Measurements from ENCODE around the gene TRAM2. TPM values are rescaled to one million over a fixed set of nuclear protein-coding genes. Genes with fewer than 3 reads are reported as not detected.

The TRAM2 gene
- total and polyA plus RNA-seq, 2 of the 8 experiments (the other 6 are each of a cell fraction or from before 2014, with no cell fraction given): 9.0 to 21.4 TPM

- WGBS, 2 experiments (ENCODE audit: extremely low coverage in 1 of 2, insufficient coverage in 1 of 2, insufficient read length in 1 of 2, insufficient replicate concordance in 2 of 2, low coverage in 1 of 2, low lambda C conversion rate in 2 of 2, missing lambda C conversion rate in 1 of 2): 83% methylated on average over 13 of the region's 13 CpGs; no CpG with 5 or more reads in 1 of the 2 experiments
- H3K4me1 ChIP-seq (replicated peaks in 1 of 4; ENCODE audit: control insufficient read depth in 3 of 4, insufficient read depth in 4 of 4, low read length in 3 of 4): peaks cover 14 to 30% (median 24%) of the 10 kb centered on the region in 4 experiments
- ChIA-PET POLR2A (ENCODE audit: partially characterized antibody) (interaction anchor here (0.9 to 3.5 kb wide), 6 partner anchors 9 to 90 kb away, joined by 3 to 17 read pairs (median 6); no protein-coding TSS in a partner anchor), CTCF (ENCODE audit: partially characterized antibody) (interaction anchor here (0.6 to 7.3 kb wide), 21 partner anchors 9 to 235 kb away, joined by 3 to 85 read pairs (median 5); partner anchors contain the start of gene EFHC1)
- no peak for DNase-seq (ENCODE audit: low read depth in 1 of 2, low spot score in 2 of 2)
- H4K8ac ChIP-seq (ENCODE audit: extremely low read depth, insufficient read depth, low read length): no peak overlapping the region
- no peak overlapping the region for H2BK20ac ChIP-seq (ENCODE audit: low read length)
- peaks cover 8 to 59% of the 10 kb centered on the region in 2 experiments for H3K79me2 ChIP-seq (ENCODE audit: control insufficient read depth in 1 of 2, insufficient read depth in 2 of 2, low read length in 2 of 2)
- no peak overlapping the region for H3K14ac ChIP-seq (ENCODE audit: insufficient read length)
- no peak for FAIRE-seq
- no peak overlapping the region for H2BK5ac ChIP-seq (ENCODE audit: low read depth, low read length)
- H3K27ac ChIP-seq (ENCODE audit: low read depth, low read length): no peak overlapping the region
- H2BK15ac ChIP-seq (ENCODE audit: low read length): no peak overlapping the region
- H2AK5ac ChIP-seq (ENCODE audit: low read depth, low read length): no peak overlapping the region
- no peak overlapping the region for H3K4me3 ChIP-seq (ENCODE audit: extremely low read depth in 1 of 4, insufficient read depth in 2 of 4, low read depth in 3 of 4, low read length in 4 of 4)
- H2BK12ac ChIP-seq (ENCODE audit: low read depth, low read length): no peak overlapping the region
- no peak overlapping the region for H3K23ac ChIP-seq (ENCODE audit: insufficient read length)
- peaks cover 2 to 5% of the 10 kb centered on the region in 2 experiments for H4K20me1 ChIP-seq (replicated peaks in 1 of 2; ENCODE audit: control insufficient read depth in 1 of 2, insufficient read depth in 2 of 2, low read length in 2 of 2)
- H3K9me3 ChIP-seq (ENCODE audit: insufficient read depth in 2 of 2, low read depth in 1 of 2, low read length in 1 of 2): no peaks in the 10 kb centered on the region
- TF ChIP-seq JUND (IDR thresholded peaks at IDR 0.05; ENCODE audit: low read length) (no peak), MAFK (IDR thresholded peaks at IDR 0.05; ENCODE audit: low read depth, low read length) (no peak)
- no peak overlapping the region for H4K5ac ChIP-seq (ENCODE audit: insufficient read length, low read depth, low read length)
- H3K27me3 ChIP-seq (replicated peaks in 1 of 4; ENCODE audit: control insufficient read depth in 3 of 4, extremely low read depth in 1 of 4, insufficient read depth in 3 of 4, low read length in 3 of 4): no peaks in the 10 kb centered on the region
- H3K79me1 ChIP-seq (ENCODE audit: low read depth, low read length): peaks cover 2% of the 10 kb centered on the region; the same call in 1 of the 2 replicates
- H2BK120ac ChIP-seq (replicated peaks; ENCODE audit: low read depth, low read length): no peak overlapping the region
- no peak overlapping the region for H3K56ac ChIP-seq (replicated peaks; ENCODE audit: insufficient read length, low read depth, low read length)
- no peak overlapping the region for H2AFZ ChIP-seq (ENCODE audit: low read length)
- no peaks in the 10 kb centered on the region for H3K36me3 ChIP-seq (ENCODE audit: control insufficient read depth in 2 of 4, insufficient read depth in 4 of 4, low read length in 3 of 4)
- no peak overlapping the region for H4K91ac ChIP-seq (replicated peaks; ENCODE audit: insufficient read length, low read length)
- H3K18ac ChIP-seq (ENCODE audit: extremely low read depth, low read length): no peak overlapping the region
- H3K23me2 ChIP-seq (ENCODE audit: low read depth, low read length): peaks cover 6% of the 10 kb centered on the region; the same call in 1 of the 2 replicates
- H3K9ac ChIP-seq (replicated peaks in 1 of 4; ENCODE audit: extremely low read depth in 1 of 4, low read depth in 3 of 4, low read length in 3 of 4): no peak overlapping the region
- no peak overlapping the region for H3K4ac ChIP-seq (replicated peaks; ENCODE audit: insufficient read length, low read depth, low read length)
- H3K4me2 ChIP-seq (ENCODE audit: insufficient read depth in 1 of 2, low read depth in 2 of 2, low read length in 2 of 2): peak overlapping the region; percentile 73 to 95
Measured at GRCh38 chr6:52574709-52575501, 2.0 kb downstream of the TRAM2 start.
